Karpas-422 (cell line): ENCODE data around the gene TAX1BP3. TPM values are rescaled to one million over a fixed set of nuclear protein-coding genes. Genes with fewer than 3 reads are reported as not detected.
A peak's percentile ranks its signal among the peaks of the same experiment; 100 is the strongest.

Experiments
- DNase-seq: peaks from one replicate; pipeline ENCODE4 v3.0.0-alpha.2; 2015
- H2AFZ ChIP-seq: fragments of 200-600 bp; sonication (generic); 2 replicates; pipeline ENCODE4 v1.6.1; 2014; ENCODE audit warnings: antibody characterized with exemption, low read length, mixed read lengths
- H3K27ac ChIP-seq: fragments of 200-600 bp; sonication (generic); 2 replicates; pipeline ENCODE4 v1.5.1; 2014; ENCODE audit warnings: mild to moderate bottlenecking, low read length, moderate library complexity
- H3K27me3 ChIP-seq: fragments of 200-600 bp; sonication (generic); 2 replicates; pipeline ENCODE4 v1.6.1; 2014; ENCODE audit warnings: low read length, mixed read lengths
- H3K36me3 ChIP-seq: fragments of 200-600 bp; sonication (generic); 2 replicates; pipeline ENCODE4 v1.6.1; 2014; ENCODE audit warnings: low read length, mixed read lengths; ENCODE audit not compliant: insufficient read depth
- H3K4me1 ChIP-seq: fragments of 200-600 bp; sonication (generic); 2 replicates; pipeline ENCODE4 v1.6.1; 2014; ENCODE audit warnings: mild to moderate bottlenecking, low read length, mixed read lengths
- H3K4me2 ChIP-seq: fragments of 200-600 bp; sonication (generic); 2 replicates; pipeline ENCODE4 v1.6.1; 2014; ENCODE audit warnings: low read length, low read depth, mild to moderate bottlenecking; ENCODE audit not compliant: poor library complexity, severe bottlenecking
- H3K4me3 ChIP-seq: fragments of 200-600 bp; sonication (generic); 2 replicates; pipeline ENCODE4 v1.5.1; 2014; ENCODE audit warnings: mild to moderate bottlenecking, antibody characterized with exemption, low read length, mixed read lengths
- H3K79me2 ChIP-seq: fragments of 200-600 bp; sonication (generic); 2 replicates; pipeline ENCODE4 v1.6.1; 2014; ENCODE audit warnings: mild to moderate bottlenecking, low read length, mixed read lengths
- H3K9ac ChIP-seq: fragments of 200-600 bp; sonication (generic); 2 replicates; pipeline ENCODE4 v1.6.0; 2014; ENCODE audit warnings: low read length
- H3K9me2 ChIP-seq: fragments of 200-600 bp; sonication (generic), shearing (Covaris generic); replicated peaks from 2 replicates; pipeline ENCODE4 v1.6.0; 2014; ENCODE audit warnings: mild to moderate bottlenecking, low read length, moderate library complexity; ENCODE audit not compliant: insufficient read depth
- H3K9me3 ChIP-seq: fragments of 300-700, 200-600 bp; sonication (generic); 2 replicates; pipeline ENCODE4 v1.6.1; 2014; ENCODE audit warnings: low read length, mixed read lengths
- H4K20me1 ChIP-seq: fragments of 200-600 bp; sonication (generic); 2 replicates; pipeline ENCODE4 v1.6.1; 2014; ENCODE audit warnings: mild to moderate bottlenecking, antibody characterized with exemption, low read length, low read depth; ENCODE audit not compliant: insufficient read depth
- total RNA-seq: library from RNA; depleted of rRNA; stranded (reverse); fragments of >200 nt; shearing (Covaris generic); gene quantifications from 2 replicates; pipeline ENCODE4 v1.2.3, GENCODE V29; 2014; ENCODE audit warnings: low replicate concordance

Gene TAX1BP3
- total RNA-seq, 1 experiment from 2014 or later, result 31.5 TPM

DNA sequence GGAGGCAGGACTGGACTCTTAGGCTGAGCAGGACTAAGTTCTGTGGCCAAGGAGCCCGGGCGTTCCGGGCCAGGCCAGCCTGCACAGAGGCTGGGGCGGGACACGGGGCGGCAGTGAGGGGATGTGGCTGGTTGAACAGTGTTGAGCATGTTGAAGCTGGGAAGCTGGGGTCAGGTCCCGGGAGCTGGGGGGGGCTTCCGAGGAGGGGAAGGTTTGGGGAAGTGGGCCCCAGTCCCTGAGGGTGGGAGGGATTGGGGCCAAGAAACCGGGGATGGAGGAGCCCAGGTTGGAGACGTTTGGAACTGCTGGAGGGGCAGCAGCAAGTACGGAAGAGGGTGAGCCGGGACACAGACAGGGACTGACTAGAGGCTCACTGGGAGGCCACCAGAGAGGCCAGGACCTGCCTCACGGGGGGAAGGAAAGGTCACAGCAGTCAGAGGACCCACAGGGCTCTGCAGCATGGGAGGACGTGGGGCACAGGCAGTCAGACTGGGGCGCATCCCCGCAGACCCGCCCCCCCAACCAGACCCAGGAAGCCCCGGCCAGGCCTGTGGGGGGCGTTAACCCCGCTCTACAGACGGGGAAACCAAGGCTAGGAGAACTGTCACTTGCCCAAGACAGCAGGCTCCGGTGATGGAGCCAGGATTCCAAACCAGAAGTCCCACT, 9.5 kb downstream of the TAX1BP3 start:
- no peak overlapping the region for H3K9ac ChIP-seq
- H2AFZ ChIP-seq, result no peak overlapping the region
- no peak overlapping the region for H3K4me2 ChIP-seq

DNA sequence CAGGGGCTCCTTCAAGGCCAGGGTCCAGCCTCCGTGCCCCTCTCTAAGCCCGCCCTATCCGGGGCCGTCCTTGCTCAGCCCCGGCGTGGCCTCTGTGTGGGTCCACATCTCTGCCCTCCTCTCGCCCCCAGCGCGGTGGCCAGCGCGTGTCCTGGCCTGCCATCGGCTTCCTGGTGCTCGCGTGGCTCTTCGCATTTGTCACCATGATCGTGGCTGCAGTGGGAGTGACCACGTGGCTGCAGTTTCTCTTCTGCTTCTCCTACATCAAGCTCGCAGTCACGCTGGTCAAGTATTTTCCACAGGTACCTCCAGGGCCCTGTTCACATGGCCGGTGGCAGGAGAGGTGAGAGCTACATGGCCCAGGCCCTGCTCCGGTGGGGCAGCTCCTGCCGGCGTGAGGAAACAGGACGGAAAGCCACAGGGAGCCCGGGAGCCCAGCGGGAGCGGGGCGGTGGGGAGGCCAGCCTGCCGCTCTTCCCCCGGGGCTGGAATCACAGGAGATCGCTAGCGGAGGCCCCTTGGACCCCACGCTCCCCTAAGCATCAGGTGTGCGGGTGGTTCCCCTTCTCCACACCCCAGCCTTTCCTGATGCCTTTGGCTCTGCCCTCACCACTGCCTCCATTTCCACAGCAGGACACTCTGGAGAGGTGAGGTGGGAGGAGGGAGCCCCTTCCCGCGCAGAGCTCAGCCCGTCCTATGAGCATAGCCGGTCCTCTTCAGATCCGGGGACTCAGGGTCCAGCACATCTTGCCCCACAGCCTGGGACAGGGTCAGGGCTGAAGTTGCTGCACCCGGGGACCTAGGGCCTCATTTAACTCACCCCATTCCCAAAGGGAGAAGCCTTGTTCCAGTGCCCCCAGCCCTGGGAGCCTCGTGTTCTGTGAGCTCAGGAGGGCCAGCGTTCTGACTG, 10.2 kb downstream of the TAX1BP3 start:
- no peaks in the 10 kb centered on the region for H3K79me2 ChIP-seq
- H3K36me3 ChIP-seq, result no peaks in the 10 kb centered on the region
- no peaks in the 10 kb centered on the region for H3K9me2 ChIP-seq
- no peaks in the 10 kb centered on the region for H3K4me1 ChIP-seq
- no peak overlapping the region for H3K9ac ChIP-seq
- H2AFZ ChIP-seq, result no peak overlapping the region
- H3K27ac ChIP-seq, result no peak overlapping the region
- H3K4me3 ChIP-seq, result no peak overlapping the region
- no peak for DNase-seq
- no peaks in the 10 kb centered on the region for H3K9me3 ChIP-seq
- no peak overlapping the region for H3K4me2 ChIP-seq
- no peaks in the 10 kb centered on the region for H4K20me1 ChIP-seq
- H3K27me3 ChIP-seq, result no peaks in the 10 kb centered on the region

More for the DNA sequence above, 9.5 kb downstream of the TAX1BP3 start:
- H3K4me3 ChIP-seq, result no peak overlapping the region
- H3K4me1 ChIP-seq, result no peaks in the 10 kb centered on the region
- no peaks in the 10 kb centered on the region for H3K79me2 ChIP-seq
- no peaks in the 10 kb centered on the region for H3K9me3 ChIP-seq
- no peaks in the 10 kb centered on the region for H3K27me3 ChIP-seq
- H3K9me2 ChIP-seq, result no peaks in the 10 kb centered on the region
- no peaks in the 10 kb centered on the region for H4K20me1 ChIP-seq
- H3K27ac ChIP-seq, result no peak overlapping the region
- H3K36me3 ChIP-seq, result no peaks in the 10 kb centered on the region
- DNase-seq, result no peak

DNA sequence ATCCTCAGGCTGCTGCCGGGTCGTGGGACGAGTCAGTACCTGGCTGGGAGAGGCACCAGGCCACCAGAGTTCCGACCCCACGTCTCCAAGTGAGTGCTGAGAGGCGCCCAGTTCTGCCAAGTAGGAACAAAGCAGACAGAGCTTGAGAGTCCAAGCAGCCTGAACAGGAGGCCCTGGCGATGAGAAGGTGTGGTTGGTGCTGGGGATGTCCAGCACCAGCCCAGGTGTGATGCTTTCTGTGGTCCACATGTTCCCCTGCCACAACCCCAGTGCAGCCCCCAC, 10.8 kb downstream of the TAX1BP3 start:
- no peaks in the 10 kb centered on the region for H3K27me3 ChIP-seq
- no peak overlapping the region for H3K9ac ChIP-seq
- H3K27ac ChIP-seq, result no peak overlapping the region
- H2AFZ ChIP-seq, result no peak overlapping the region
- no peak overlapping the region for H3K4me2 ChIP-seq
- no peaks in the 10 kb centered on the region for H4K20me1 ChIP-seq
- no peaks in the 10 kb centered on the region for H3K4me1 ChIP-seq
- H3K4me3 ChIP-seq, result no peak overlapping the region
- no peaks in the 10 kb centered on the region for H3K79me2 ChIP-seq
- H3K9me2 ChIP-seq, result no peaks in the 10 kb centered on the region
- no peaks in the 10 kb centered on the region for H3K9me3 ChIP-seq
- no peak for DNase-seq
- H3K36me3 ChIP-seq, result no peaks in the 10 kb centered on the region

GRCh38 chr17:3656755-3657587, 11.4 kb downstream of the TAX1BP3 start:
- Histone ChIP-seq H3K27ac (no peak overlapping the region), H3K36me3 (no peaks in the 10 kb centered on the region), H3K27me3 (no peaks in the 10 kb centered on the region), H3K4me1 (no peaks in the 10 kb centered on the region), H2AFZ (no peak overlapping the region), H3K4me3 (no peak overlapping the region), H3K4me2 (no peak overlapping the region), H3K9me2 (no peaks in the 10 kb centered on the region), H3K79me2 (no peaks in the 10 kb centered on the region), H3K9me3 (no peaks in the 10 kb centered on the region), H4K20me1 (no peaks in the 10 kb centered on the region), H3K9ac (no peak overlapping the region)
- DNase-seq, result no peak

DNA sequence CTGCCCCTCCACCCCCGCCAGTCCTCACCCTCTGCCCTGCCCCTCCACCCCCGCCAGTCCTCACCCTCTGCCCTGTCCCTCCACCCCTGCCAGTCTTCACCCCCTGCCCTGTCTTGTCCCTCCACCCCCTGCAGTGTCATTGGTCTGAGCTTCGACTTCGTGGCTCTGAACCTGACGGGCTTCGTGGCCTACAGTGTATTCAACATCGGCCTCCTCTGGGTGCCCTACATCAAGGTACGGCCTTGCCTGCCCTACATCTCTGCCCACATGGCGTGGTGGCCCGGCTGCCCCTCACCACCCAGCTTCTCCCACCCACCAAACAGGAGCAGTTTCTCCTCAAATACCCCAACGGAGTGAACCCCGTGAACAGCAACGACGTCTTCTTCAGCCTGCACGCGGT, 12.0 kb downstream of the TAX1BP3 start:
- Histone ChIP-seq H3K36me3 (no peaks in the 10 kb centered on the region), H3K27ac (no peak overlapping the region), H3K9me2 (no peaks in the 10 kb centered on the region), H3K4me1 (no peaks in the 10 kb centered on the region), H3K9me3 (no peaks in the 10 kb centered on the region), H3K4me2 (no peak overlapping the region), H3K79me2 (no peaks in the 10 kb centered on the region), H2AFZ (no peak overlapping the region), H3K9ac (no peak overlapping the region), H3K27me3 (no peaks in the 10 kb centered on the region), H4K20me1 (no peaks in the 10 kb centered on the region), H3K4me3 (no peak overlapping the region)
- DNase-seq, result no peak

DNA sequence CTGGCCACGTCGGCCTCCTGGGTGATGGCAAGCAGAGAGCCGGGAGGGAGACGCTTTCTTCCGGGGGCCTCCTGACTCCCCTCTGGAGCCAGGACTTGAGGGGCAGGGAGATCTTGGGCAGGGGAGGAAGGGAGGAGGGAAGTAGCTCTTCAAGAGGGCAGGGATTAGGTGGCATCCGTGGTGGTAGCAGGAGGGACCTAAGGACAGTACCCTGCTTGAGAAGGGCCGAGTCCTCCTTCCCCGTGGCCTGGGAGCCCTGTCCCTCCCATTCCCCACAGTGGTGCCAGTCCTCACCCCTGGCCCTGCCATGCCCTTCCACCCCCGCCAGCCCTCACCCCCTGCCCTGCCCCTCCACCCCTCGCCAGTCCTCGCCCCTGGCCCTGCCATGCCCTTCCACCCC, 12.6 kb downstream of the TAX1BP3 start:
- H3K4me1 ChIP-seq, result no peaks in the 10 kb centered on the region
- no peaks in the 10 kb centered on the region for H3K9me3 ChIP-seq

GRCh38 chr17:3647769-3648555, 20.4 kb downstream of the TAX1BP3 start:
- H4K20me1 ChIP-seq, result no peaks in the 10 kb centered on the region
- H3K27ac ChIP-seq, result peak overlapping the region; percentile 90; the same call in 1 of the 2 replicates
- H3K9me3 ChIP-seq, result no peaks in the 10 kb centered on the region
- DNase-seq, result peak; percentile 80
- no peaks in the 10 kb centered on the region for H3K79me2 ChIP-seq
- H2AFZ ChIP-seq, result no peak overlapping the region
- H3K27me3 ChIP-seq, result no peaks in the 10 kb centered on the region
- no peak overlapping the region for H3K4me2 ChIP-seq
- peaks cover 24% of the 10 kb centered on the region for H3K4me1 ChIP-seq
- H3K36me3 ChIP-seq, result peaks cover 6% of the 10 kb centered on the region; the same call in 1 of the 2 replicates
- H3K9me2 ChIP-seq, result no peaks in the 10 kb centered on the region
- no peak overlapping the region for H3K4me3 ChIP-seq
- H3K9ac ChIP-seq, result no peak overlapping the region

More for the DNA sequence above, 12.6 kb downstream of the TAX1BP3 start:
- Histone ChIP-seq H4K20me1 (no peaks in the 10 kb centered on the region), H3K27me3 (no peaks in the 10 kb centered on the region), H3K36me3 (no peaks in the 10 kb centered on the region), H3K9ac (no peak overlapping the region), H3K27ac (no peak overlapping the region), H3K4me3 (no peak overlapping the region), H3K79me2 (no peaks in the 10 kb centered on the region), H2AFZ (no peak overlapping the region), H3K4me2 (no peak overlapping the region), H3K9me2 (no peaks in the 10 kb centered on the region)
- no peak for DNase-seq
